GM06990 (cell line): ENCODE results near the gene TMA7B.
A peak's percentile ranks its signal among the peaks of the same experiment; 100 is the strongest.

ENCODE experiments used
- DNase-seq: peaks from one replicate; pipeline ENCODE4 v3.0.0-alpha.2; 2011; ENCODE audit not compliant: insufficient read length; ENCODE audit errors: extremely low read depth
- H3K27me3 ChIP-seq: replicated peaks from 2 replicates; pipeline ENCODE4 v1.6.0; 2011; ENCODE audit warnings: low read length; ENCODE audit not compliant: control insufficient read depth, insufficient read depth
- H3K36me3 ChIP-seq: 2 replicates; pipeline ENCODE4 v1.5.1; 2011; ENCODE audit warnings: low read length; ENCODE audit not compliant: control insufficient read depth, insufficient read depth
- H3K4me3 ChIP-seq: replicated peaks from 2 replicates; pipeline ENCODE4 v1.5.1; 2011; ENCODE audit warnings: low read depth, mild to moderate bottlenecking, control low read depth, low read length
- TF ChIP-seq, protein P1 (sequence below): IDR thresholded peaks from 2 replicates; pipeline ENCODE4 v1.5.1; 2011; ENCODE audit warnings: low read length, control low read depth, mild to moderate bottlenecking, inconsistent platforms; ENCODE audit not compliant: insufficient read depth, poor library complexity, severe bottlenecking

Gene TMA7B

GRCh38 chr22:39928536-39929520 is 31.4 kb upstream of the TMA7B start:
- DNase-seq = no peak
- no peaks in the 10 kb centered on the region for H3K27me3 ChIP-seq
- TF ChIP-seq, protein P1, sequence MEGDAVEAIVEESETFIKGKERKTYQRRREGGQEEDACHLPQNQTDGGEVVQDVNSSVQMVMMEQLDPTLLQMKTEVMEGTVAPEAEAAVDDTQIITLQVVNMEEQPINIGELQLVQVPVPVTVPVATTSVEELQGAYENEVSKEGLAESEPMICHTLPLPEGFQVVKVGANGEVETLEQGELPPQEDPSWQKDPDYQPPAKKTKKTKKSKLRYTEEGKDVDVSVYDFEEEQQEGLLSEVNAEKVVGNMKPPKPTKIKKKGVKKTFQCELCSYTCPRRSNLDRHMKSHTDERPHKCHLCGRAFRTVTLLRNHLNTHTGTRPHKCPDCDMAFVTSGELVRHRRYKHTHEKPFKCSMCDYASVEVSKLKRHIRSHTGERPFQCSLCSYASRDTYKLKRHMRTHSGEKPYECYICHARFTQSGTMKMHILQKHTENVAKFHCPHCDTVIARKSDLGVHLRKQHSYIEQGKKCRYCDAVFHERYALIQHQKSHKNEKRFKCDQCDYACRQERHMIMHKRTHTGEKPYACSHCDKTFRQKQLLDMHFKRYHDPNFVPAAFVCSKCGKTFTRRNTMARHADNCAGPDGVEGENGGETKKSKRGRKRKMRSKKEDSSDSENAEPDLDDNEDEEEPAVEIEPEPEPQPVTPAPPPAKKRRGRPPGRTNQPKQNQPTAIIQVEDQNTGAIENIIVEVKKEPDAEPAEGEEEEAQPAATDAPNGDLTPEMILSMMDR = no peak
- no peak overlapping the region for H3K4me3 ChIP-seq
- no peaks in the 10 kb centered on the region for H3K36me3 ChIP-seq

GRCh38 chr22:39931251-39931650 is 28.9 kb upstream of the TMA7B start:
- TF ChIP-seq, protein P1 = no peak
- H3K36me3 ChIP-seq = no peaks in the 10 kb centered on the region
- H3K4me3 ChIP-seq = no peak overlapping the region
- DNase-seq = no peak
- H3K27me3 ChIP-seq = no peaks in the 10 kb centered on the region

GRCh38 chr22:39932166-39932565 is 28.0 kb upstream of the TMA7B start:
- Histone ChIP-seq H3K27me3 (no peaks in the 10 kb centered on the region), H3K36me3 (no peaks in the 10 kb centered on the region), H3K4me3 (no peak overlapping the region)
- TF ChIP-seq, protein P1 = no peak
- no peak for DNase-seq

DNA sequence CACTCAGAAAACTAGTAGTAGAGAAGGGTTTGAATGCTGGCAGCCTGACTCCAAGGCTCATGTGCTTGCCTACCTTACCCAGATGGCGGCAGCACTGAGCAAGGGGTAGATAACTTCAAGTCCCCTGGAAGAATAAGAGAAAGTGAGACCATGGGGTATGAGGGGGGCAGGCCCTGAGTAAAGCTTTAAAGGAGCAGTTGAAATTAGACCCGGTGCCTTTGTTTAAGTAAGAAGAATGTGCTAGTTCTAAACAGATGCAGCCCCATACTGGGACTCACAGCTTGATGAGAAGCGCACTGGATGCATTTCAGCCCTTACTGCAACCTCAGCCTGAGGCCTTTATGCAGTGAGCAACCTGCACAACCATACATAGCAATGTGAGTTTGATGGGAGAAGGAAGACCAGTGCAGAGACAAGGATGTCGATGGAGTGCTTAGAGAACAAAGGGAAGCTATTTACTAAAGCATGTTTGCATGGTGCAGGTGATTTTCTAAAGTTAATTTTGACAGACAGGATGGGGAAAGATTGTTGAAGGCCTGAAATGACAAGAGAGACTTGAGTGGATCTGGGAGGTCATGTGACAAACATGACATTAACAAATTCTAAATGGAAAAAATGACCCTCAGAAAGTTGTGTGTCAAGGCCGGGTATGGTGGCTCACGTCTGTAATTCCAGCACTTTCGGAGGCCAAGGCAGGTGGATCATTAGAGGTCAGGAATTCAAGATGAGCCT is 27.1 kb upstream of the TMA7B start:
- Histone ChIP-seq H3K27me3 (no peaks in the 10 kb centered on the region), H3K36me3 (no peaks in the 10 kb centered on the region), H3K4me3 (no peak overlapping the region)
- no peak for DNase-seq
- TF ChIP-seq, protein P1 = peak; percentile 79

- Histone ChIP-seq H3K27me3 (no peaks in the 10 kb centered on the region), H3K36me3 (no peaks in the 10 kb centered on the region), H3K4me3 (no peak overlapping the region)
- DNase-seq = peak; percentile 43
- TF ChIP-seq, protein P1 = no peak
Measured at GRCh38 chr22:39933741-39934140, 26.5 kb upstream of the TMA7B start.
